SK-N-MC (cell line): Measurements from ENCODE around the gene SV2A.

ENCODE experiments used
- DNase-seq: peaks from one replicate; pipeline ENCODE4 v3.0.0-alpha.2; 2011; ENCODE audit warnings: low read depth, low spot score
- H3K27ac ChIP-seq: fragments of 200-600 bp; sonication (generic); 2 replicates; pipeline ENCODE4 v1.5.1; 2016; ENCODE audit warnings: mixed run types
- H3K36me3 ChIP-seq: fragments of 200-600 bp; sonication (generic); 2 replicates; pipeline ENCODE4 v1.6.1; 2017; ENCODE audit warnings: antibody characterized with exemption, low read length, mixed read lengths; ENCODE audit not compliant: insufficient read depth
- H3K4me3 ChIP-seq: fragments of 200-600 bp; sonication (generic); 2 replicates; pipeline ENCODE4 v1.5.1; 2016
- H3K9ac ChIP-seq: fragments of 200-600 bp; sonication (generic); 2 replicates; pipeline ENCODE4 v1.8.0; 2017; ENCODE audit warnings: mixed run types, mixed read lengths; ENCODE audit not compliant: insufficient read length
- H3K9me3 ChIP-seq: fragments of 200-600 bp; sonication (generic); 2 replicates; pipeline ENCODE4 v1.6.1; 2017; ENCODE audit warnings: low read depth, mild to moderate bottlenecking, antibody characterized with exemption, low read length, moderate library complexity, mixed read lengths
- EZH2 ChIP-seq: fragments of 200-600 bp; sonication (generic); IDR thresholded peaks from one replicate; pipeline ENCODE4 v1.6.1; 2017; ENCODE audit warnings: antibody characterized with exemption
- FOXP2 ChIP-seq: optimal IDR thresholded peaks from 2 replicates; pipeline ENCODE3; 2011; ENCODE audit warnings: mild to moderate bottlenecking, moderate library complexity; ENCODE audit not compliant: insufficient read depth; ENCODE audit errors: extremely low read length, control extremely low read depth
- POLR2AphosphoS5 ChIP-seq: IDR thresholded peaks from 2 replicates; pipeline ENCODE4 v1.6.1; 2012; ENCODE audit warnings: mild to moderate bottlenecking, low read depth, low read length, borderline replicate concordance

SV2A gene

DNA sequence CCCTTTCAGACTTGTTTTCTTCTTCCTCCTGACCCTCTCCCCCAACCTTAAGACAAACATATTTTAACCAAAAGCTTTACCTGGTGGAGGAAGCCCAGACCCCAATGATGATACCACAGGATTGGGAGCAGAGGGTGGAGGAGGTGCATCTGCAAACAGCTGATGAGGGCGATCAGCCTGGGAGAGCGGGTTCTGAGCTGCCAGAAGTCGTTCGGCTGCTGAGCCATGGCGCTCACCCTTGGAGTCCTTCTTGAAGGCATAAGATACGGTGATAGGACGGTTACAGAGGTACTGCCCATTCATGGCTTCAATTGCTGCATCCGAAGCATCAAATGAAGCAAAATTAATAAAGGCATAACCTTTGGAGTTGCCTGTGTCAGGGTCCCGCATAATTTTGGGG lies 8.7 kb upstream of the SV2A start:
- H3K36me3 ChIP-seq, result peaks cover 46% of the 10 kb centered on the region
- H3K9ac ChIP-seq, result no peak overlapping the region
- no peak for TF ChIP-seq EZH2
- TF ChIP-seq POLR2AphosphoS5, result no peak
- TF ChIP-seq FOXP2, result no peak
- peak overlapping the region; percentile 94 for H3K4me3 ChIP-seq
- DNase-seq, result no peak
- no peak overlapping the region for H3K27ac ChIP-seq
- no peaks in the 10 kb centered on the region for H3K9me3 ChIP-seq

DNA sequence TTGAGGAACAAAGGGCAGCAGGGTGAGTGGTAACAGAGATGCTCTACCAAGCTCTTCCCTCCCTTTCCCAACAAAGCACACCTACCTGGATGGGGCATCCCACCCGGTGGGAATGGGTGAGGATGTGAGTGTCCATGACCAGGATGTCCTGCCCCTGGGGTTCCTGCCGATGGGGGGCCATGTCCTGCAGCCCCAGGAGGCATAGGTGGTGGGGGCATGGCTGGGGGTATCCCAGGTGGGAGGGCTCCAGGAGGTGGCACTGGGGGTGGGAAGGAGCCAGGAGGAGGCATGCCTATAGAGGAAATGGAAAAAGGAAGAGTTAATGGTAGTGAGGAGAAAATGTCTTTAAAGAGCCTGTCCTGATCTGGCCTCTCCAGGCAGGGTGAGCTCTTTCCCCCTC lies 8.1 kb upstream of the SV2A start:
- no peak for DNase-seq
- Histone ChIP-seq H3K4me3 (no peak overlapping the region; the same call in 1 of the 2 replicates), H3K9ac (no peak overlapping the region), H3K36me3 (peaks cover 46% of the 10 kb centered on the region), H3K27ac (no peak overlapping the region), H3K9me3 (no peaks in the 10 kb centered on the region)
- no peak for TF ChIP-seq FOXP2
- TF ChIP-seq EZH2, result no peak

DNA sequence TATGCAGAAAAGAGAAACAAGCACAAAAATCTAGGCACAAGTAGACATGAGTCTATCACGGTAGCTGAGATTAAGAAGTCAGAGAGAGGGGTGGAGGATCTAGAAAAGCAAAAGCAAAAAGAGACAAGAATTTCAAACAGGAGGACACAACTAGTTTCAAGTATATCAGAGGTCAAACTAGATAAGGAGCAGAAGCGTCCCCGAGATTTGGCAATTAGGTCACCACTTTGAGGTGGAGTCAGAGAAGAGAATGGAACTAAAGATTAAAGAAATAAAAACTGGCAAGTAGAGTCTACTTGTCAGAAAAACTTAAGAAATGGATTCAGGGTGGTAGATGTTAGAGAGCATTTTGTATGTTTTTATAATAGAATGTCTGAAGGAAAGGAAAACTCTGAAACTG lies 7.7 kb upstream of the SV2A start:
- Histone ChIP-seq H3K36me3 (peaks cover 46% of the 10 kb centered on the region), H3K9me3 (no peaks in the 10 kb centered on the region), H3K9ac (no peak overlapping the region), H3K27ac (no peak overlapping the region), H3K4me3 (no peak overlapping the region)
- DNase-seq, result no peak
- TF ChIP-seq EZH2, result no peak
- no peak for TF ChIP-seq POLR2AphosphoS5
- no peak for TF ChIP-seq FOXP2

DNA sequence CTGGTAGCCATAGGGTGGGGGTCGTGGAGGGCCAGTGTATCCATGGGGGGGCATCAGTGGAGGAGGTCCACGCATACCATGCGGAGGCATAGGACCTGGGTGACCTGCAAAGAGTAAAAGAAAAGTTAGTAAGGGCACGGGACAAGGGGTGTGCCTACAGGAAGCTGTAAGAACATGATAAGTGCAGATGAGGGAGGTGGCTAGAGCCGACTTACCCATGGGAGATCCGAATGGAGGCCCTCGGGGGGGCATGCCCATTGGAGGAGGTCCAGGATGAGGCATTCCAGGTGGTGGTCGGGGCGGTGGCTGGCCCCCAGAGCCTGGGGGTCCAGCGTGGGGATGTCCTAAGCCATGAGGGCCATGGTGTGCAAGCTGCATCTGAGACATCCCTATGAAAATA lies 6.0 kb upstream of the SV2A start:
- no peak for DNase-seq
- Histone ChIP-seq H3K4me3 (no peak overlapping the region), H3K27ac (no peak overlapping the region), H3K9me3 (no peaks in the 10 kb centered on the region), H3K9ac (no peak overlapping the region), H3K36me3 (peaks cover 46% of the 10 kb centered on the region)
- TF ChIP-seq FOXP2 (no peak), EZH2 (no peak), POLR2AphosphoS5 (no peak)

DNA sequence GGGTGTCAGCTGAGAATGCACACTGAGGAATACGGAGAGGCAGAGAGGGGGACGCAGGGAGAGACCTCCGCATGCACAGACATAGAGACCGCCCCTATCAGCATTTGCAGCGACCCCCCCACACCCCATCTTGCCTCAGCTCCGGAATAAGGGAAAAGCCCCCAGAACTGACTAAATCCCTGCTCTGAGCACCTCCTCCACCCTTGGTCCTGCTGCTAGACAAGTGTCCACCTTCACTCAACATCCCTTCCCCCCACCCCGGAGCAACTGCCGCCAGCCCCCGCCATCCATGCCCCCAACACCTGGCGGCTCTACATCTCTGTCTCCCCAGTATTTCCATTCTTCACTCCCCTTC lies 769 bp downstream of the SV2A start:
- TF ChIP-seq FOXP2 (no peak), POLR2AphosphoS5 (no peak), EZH2 (no peak)
- Histone ChIP-seq H3K27ac (no peak overlapping the region), H3K9me3 (no peaks in the 10 kb centered on the region), H3K9ac (no peak overlapping the region), H3K4me3 (peak overlapping the region; percentile 83), H3K36me3 (no peaks in the 10 kb centered on the region; the same call in 1 of the 2 replicates)
- DNase-seq, result no peak

DNA sequence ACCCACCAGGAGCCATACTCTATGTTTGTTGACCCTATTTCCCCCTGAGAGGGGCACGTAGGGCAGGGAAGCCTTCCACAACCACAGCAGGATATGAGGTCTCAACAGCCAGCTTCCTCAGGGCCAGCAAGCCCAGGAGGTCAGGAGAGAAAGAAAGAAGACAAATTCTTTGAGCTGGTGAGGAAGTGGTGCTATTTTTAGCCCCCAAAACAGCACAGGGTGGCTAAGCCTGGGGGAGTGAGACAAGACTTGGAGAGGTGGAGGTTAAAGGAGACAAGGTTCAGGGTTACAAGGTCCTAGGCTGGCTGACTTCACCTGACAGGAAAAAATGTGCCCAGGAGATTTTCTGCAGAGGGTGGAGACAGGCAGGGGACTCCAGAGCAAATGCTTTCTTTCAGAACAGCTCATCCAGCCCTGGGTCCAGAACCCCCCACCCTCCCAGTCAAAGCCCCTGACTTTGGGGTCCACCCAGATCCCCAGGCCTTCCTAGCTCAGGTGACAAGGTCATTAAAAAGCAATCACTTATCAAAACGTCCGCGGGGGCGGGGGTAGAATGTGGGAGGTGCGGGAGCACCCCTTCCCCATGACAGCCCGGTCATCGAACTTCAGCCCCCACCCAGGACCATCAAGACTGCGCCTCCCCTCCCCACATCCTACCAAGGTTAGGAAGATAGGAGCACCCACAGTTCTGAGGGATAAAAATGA lies 1.3 kb downstream of the SV2A start:
- no peak for DNase-seq
- Histone ChIP-seq H3K4me3 (peak overlapping the region; percentile 83), H3K27ac (no peak overlapping the region), H3K36me3 (no peaks in the 10 kb centered on the region), H3K9me3 (no peaks in the 10 kb centered on the region), H3K9ac (peak overlapping the region; percentile 30)
- TF ChIP-seq EZH2 (no peak), POLR2AphosphoS5 (no peak), FOXP2 (no peak)

DNA sequence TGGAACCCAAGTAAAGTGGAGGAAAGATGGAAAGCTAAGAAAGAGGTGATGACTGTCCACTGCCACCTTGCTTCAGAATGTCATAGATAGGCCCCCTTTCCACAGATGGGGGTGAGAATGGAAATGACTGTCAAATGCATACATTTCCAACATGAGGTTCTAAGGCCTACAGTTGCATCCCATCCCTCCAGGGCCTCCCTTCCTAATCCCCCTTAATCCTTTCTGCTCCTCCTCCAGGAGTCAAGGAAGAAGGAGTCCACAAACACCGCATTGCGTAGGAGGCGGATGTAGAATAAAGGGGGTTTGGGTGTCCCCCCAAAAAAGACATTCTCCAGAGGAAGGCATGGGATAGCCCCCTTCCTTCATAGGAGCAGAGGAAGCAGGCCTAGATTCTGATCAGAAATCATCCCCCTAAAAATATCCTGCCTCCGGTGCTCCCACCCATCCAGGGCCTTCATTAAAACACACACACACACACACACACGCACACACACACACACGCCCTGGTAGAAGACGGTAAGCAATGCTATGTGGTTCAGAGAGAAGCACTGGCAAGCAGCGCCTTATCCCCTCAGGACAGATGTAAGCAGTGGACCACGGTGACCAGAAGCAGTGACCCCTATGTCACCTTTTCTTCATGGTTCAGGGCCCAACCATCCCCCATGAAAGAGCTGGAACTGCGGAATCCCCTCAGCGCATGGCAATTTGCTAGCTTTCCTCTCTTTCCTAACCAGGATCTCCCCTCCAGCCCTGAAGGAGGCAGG lies 2.0 kb downstream of the SV2A start:
- H3K9ac ChIP-seq, result no peak overlapping the region
- no peaks in the 10 kb centered on the region for H3K36me3 ChIP-seq
- no peak overlapping the region for H3K4me3 ChIP-seq
- no peaks in the 10 kb centered on the region for H3K9me3 ChIP-seq
- TF ChIP-seq POLR2AphosphoS5 (no peak), EZH2 (no peak), FOXP2 (no peak)
- DNase-seq, result no peak
- H3K27ac ChIP-seq, result no peak overlapping the region

DNA sequence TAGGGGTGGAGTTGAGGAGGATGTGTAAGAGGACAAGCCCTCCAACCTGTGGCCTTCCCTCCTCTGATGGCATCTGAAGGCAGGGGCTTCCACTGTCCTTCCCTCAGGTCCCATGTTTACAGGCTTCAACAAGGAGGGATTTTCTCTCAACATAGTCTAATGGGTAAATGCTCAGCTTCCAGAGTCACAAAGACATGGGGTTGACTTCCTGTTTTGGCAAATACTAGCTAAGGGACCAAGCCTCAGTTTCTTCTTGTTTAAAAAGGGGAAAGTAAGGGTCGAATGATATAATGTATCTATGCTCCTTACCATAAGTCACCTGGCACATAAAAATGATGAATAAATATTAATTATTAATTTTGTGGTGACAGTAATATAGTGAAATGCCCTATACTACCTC lies 3.1 kb downstream of the SV2A start:
- Histone ChIP-seq H3K9ac (no peak overlapping the region), H3K36me3 (no peaks in the 10 kb centered on the region), H3K27ac (no peak overlapping the region), H3K4me3 (no peak overlapping the region), H3K9me3 (no peaks in the 10 kb centered on the region)
- DNase-seq, result no peak
- TF ChIP-seq EZH2 (no peak), POLR2AphosphoS5 (no peak), FOXP2 (no peak)
